Motor neuron (in vitro differentiated cells): ENCODE data around the gene FOXN3. TPM values are rescaled to one million over a fixed set of nuclear protein-coding genes. Genes with fewer than 3 reads are reported as not detected.

Experiments
- ATAC-seq, 8 experiments: fragments of 200-7000 bp; cut with Tn5 transposase; replicated peaks in 6 of 8; 2 replicates each; pipeline ENCODE4 v1.8.0; 2021; ENCODE audit warnings: mild to moderate bottlenecking in 8 of 8, moderate library complexity in 8 of 8
- H3K27ac ChIP-seq, 2 donors: fragments of 250-450 bp; sonication (Bioruptor Pico); 2 replicates each; pipeline ENCODE4 v1.9.0; 2021; ENCODE audit warnings: antibody characterized with exemption in 2 of 2, mild to moderate bottlenecking in 2 of 2, moderate library complexity in 1 of 2
- H3K4me1 ChIP-seq, 2 donors: fragments of 250-450 bp; sonication (Bioruptor Pico); replicated peaks in 1 of 2; 2 replicates each; pipeline ENCODE4 v1.6.1; 2021; ENCODE audit warnings: antibody characterized with exemption in 2 of 2, mild to moderate bottlenecking in 2 of 2, moderate library complexity in 1 of 2
- H3K4me3 ChIP-seq, 5 donors: fragments of 250-450 bp; sonication (Bioruptor Pico); 2 replicates each; pipeline ENCODE4 v1.9.0; 2021; ENCODE audit warnings: antibody characterized with exemption in 5 of 5, mild to moderate bottlenecking in 5 of 5, moderate library complexity in 4 of 5
- WGBS, 10 experiments: fragments of 450-650 bp; shearing (Covaris generic); methylation state at CpG; one replicate each; pipeline ENCODE4 v1.0.0; 2022; 5-methylcytosine and 5-hydroxymethylcytosine counted together
- in situ Hi-C, 9 experiments: fragments of 400-800 bp; cut with MboI; loops; one replicate each; pipeline ENCODE4 v1.15.0; 2021; ENCODE audit warnings: low sequenced_read_pairs in 9 of 9, low pct_unique_long_range_greater_than_20kb in 2 of 9; ENCODE audit not compliant: unreplicated experiment in 9 of 9
- total RNA-seq, 8 experiments: library from RNA; unstranded; fragments of 300-600 nt; gene quantifications; 2 replicates each; pipeline versions ENCODE4 v1.2.3 to v1.2.4, GENCODE V29; 2022

Gene FOXN3
- total RNA-seq, 8 experiments from 2014 or later = 20.2 to 75.8 (median 26.8) TPM

GRCh38 chr14:89428546-89429198 is 11.6 kb upstream of the FOXN3 start:
- H3K27ac ChIP-seq = peak overlapping the region in 1 of 2 donors; percentile 60
- WGBS, 10 experiments = 17 to 100% (median 60%) methylated on average over 1 to 3 of the region's 17 CpGs; no CpG with 5 or more reads in 3 of the 10 experiments
- in situ Hi-C loops = no loop called here
- peak; percentile 11 to 77 (median 61) for ATAC-seq
- H3K4me3 ChIP-seq = no peak overlapping the region
- peaks cover 21 to 27% of the 10 kb centered on the region in 2 donors for H3K4me1 ChIP-seq

- ATAC-seq = no peak
- in situ Hi-C loops = no loop called here
- Histone ChIP-seq H3K27ac (peak overlapping the region in 1 of 2 donors; percentile 60), H3K4me1 (peaks cover 22 to 28% of the 10 kb centered on the region in 2 donors), H3K4me3 (no peak overlapping the region)
- 55 to 100% (median 89%) methylated on average over 1 to 2 of the region's 2 CpGs; no CpG with 5 or more reads in 5 of the 10 experiments for WGBS, 10 experiments
Observed at GRCh38 chr14:89428173-89428523, 11.1 kb upstream of the FOXN3 start.

GRCh38 chr14:89427426-89428172 is 10.6 kb upstream of the FOXN3 start:
- no peak for ATAC-seq
- in situ Hi-C loops = no loop called here

GRCh38 chr14:89425931-89426330 is 8.9 kb upstream of the FOXN3 start:
- H3K27ac ChIP-seq = no peak overlapping the region
- WGBS, 10 experiments = 5 to 97% (median 76%) methylated on average over 1 to 6 of the region's 6 CpGs; no CpG with 5 or more reads in 1 of the 10 experiments
- in situ Hi-C loops = no loop called here
- peaks cover 22 to 28% of the 10 kb centered on the region in 2 donors for H3K4me1 ChIP-seq
- peak in 2 of 8 experiments; percentile 9 to 10 for ATAC-seq
- no peak overlapping the region for H3K4me3 ChIP-seq

More at GRCh38 chr14:89427426-89428172, 10.6 kb upstream of the FOXN3 start:
- Histone ChIP-seq H3K27ac (no peak overlapping the region), H3K4me3 (no peak overlapping the region), H3K4me1 (peaks cover 22 to 28% of the 10 kb centered on the region in 2 donors)
- 65 to 100% (median 93%) methylated on average over 3 to 11 of the region's 11 CpGs for WGBS, 10 experiments

- Histone ChIP-seq H3K4me1 (peaks cover 16 to 19% of the 10 kb centered on the region in 2 donors), H3K4me3 (no peak overlapping the region), H3K27ac (no peak overlapping the region)
- ATAC-seq = no peak
- WGBS, 10 experiments = 60 to 89% (median 81%) methylated on average over 1 to 6 of the region's 6 CpGs
- in situ Hi-C loops = loop anchor here in 2 of 9 experiments (25.0 kb wide), 2 partner anchors 387 to 488 kb away; no protein-coding TSS in a partner anchor
Observed at GRCh38 chr14:89424241-89424640, 7.2 kb upstream of the FOXN3 start.

GRCh38 chr14:89422952-89423345 is 5.9 kb upstream of the FOXN3 start:
- 67 to 100% (median 80%) methylated on average over 1 to 5 of the region's 5 CpGs; no CpG with 5 or more reads in 1 of the 10 experiments for WGBS, 10 experiments
- H3K27ac ChIP-seq = no peak overlapping the region
- in situ Hi-C loops = loop anchor here in 2 of 9 experiments (25.0 kb wide), 2 partner anchors 386 to 489 kb away; no protein-coding TSS in a partner anchor

GRCh38 chr14:89422181-89422951 is 5.3 kb upstream of the FOXN3 start:
- WGBS, 10 experiments = 77 to 100% (median 86%) methylated on average over 1 to 11 of the region's 11 CpGs; no CpG with 5 or more reads in 1 of the 10 experiments
- in situ Hi-C loops = loop anchor here in 2 of 9 experiments (25.0 kb wide), 2 partner anchors 385 to 490 kb away; no protein-coding TSS in a partner anchor
- peak in 3 of 8 experiments; percentile 20 to 51 (median 47) for ATAC-seq
- peaks cover 12 to 13% of the 10 kb centered on the region in 2 donors for H3K4me1 ChIP-seq
- H3K4me3 ChIP-seq = no peak overlapping the region
- H3K27ac ChIP-seq = no peak overlapping the region

More at GRCh38 chr14:89422952-89423345, 5.9 kb upstream of the FOXN3 start:
- Histone ChIP-seq H3K4me1 (peaks cover 8 to 10% of the 10 kb centered on the region in 2 donors), H3K4me3 (no peak overlapping the region)
- ATAC-seq = peak in 1 of 8 experiments; percentile 15

GRCh38 chr14:89420502-89420901 is 3.5 kb upstream of the FOXN3 start:
- 43 to 100% (median 88%) methylated on average over 1 to 3 of the region's 3 CpGs for WGBS, 10 experiments
- H3K4me3 ChIP-seq = no peak overlapping the region
- H3K4me1 ChIP-seq = peaks cover 12 to 14% of the 10 kb centered on the region in 2 donors
- in situ Hi-C loops = loop anchor here in 2 of 9 experiments (25.0 kb wide), 2 partner anchors 383 to 492 kb away; no protein-coding TSS in a partner anchor
- H3K27ac ChIP-seq = no peak overlapping the region
- no peak for ATAC-seq

GRCh38 chr14:89419973-89420482 is 3.0 kb upstream of the FOXN3 start:
- 92 to 100% (median 96%) methylated on average over 2 to 6 of the region's 6 CpGs; no CpG with 5 or more reads in 5 of the 10 experiments for WGBS, 10 experiments
- ATAC-seq = no peak
- Histone ChIP-seq H3K27ac (no peak overlapping the region), H3K4me3 (no peak overlapping the region), H3K4me1 (peaks cover 15 to 19% of the 10 kb centered on the region in 2 donors)
- in situ Hi-C loops = loop anchor here in 3 of 9 experiments (10.0 to 25.0 kb wide), 3 partner anchors 375 to 492 kb away; no protein-coding TSS in a partner anchor

GRCh38 chr14:89418976-89419375 is 1.9 kb upstream of the FOXN3 start:
- no peak for ATAC-seq
- H3K27ac ChIP-seq = no peak overlapping the region
- in situ Hi-C loops = loop anchor here in 3 of 9 experiments (10.0 to 25.0 kb wide), 3 partner anchors 374 to 493 kb away; no protein-coding TSS in a partner anchor

GRCh38 chr14:89418452-89418851 is 1.4 kb upstream of the FOXN3 start:
- H3K27ac ChIP-seq = no peak overlapping the region
- ATAC-seq = no peak

More at GRCh38 chr14:89418976-89419375, 1.9 kb upstream of the FOXN3 start:
- peaks cover 15 to 16% of the 10 kb centered on the region in 2 donors for H3K4me1 ChIP-seq
- H3K4me3 ChIP-seq = no peak overlapping the region
- 80 to 100% (median 95%) methylated on average over 1 of the region's 2 CpGs; no CpG with 5 or more reads in 6 of the 10 experiments for WGBS, 10 experiments

More at GRCh38 chr14:89418452-89418851, 1.4 kb upstream of the FOXN3 start:
- in situ Hi-C loops = loop anchor here in 3 of 9 experiments (10.0 to 25.0 kb wide), 3 partner anchors 374 to 494 kb away; no protein-coding TSS in a partner anchor
- 51 to 54% methylated on average over 4 of the region's 7 CpGs; no CpG with 5 or more reads in 8 of the 10 experiments for WGBS, 10 experiments
- no peak overlapping the region for H3K4me3 ChIP-seq
- peaks cover 11 to 12% of the 10 kb centered on the region in 2 donors for H3K4me1 ChIP-seq
